HL-60 (cell line): ENCODE data around the gene SRRM3.

Experiments
- GABPA ChIP-seq: IDR thresholded peaks from 2 replicates; pipeline ENCODE4 v1.6.1; 2012; ENCODE audit warnings: low read depth
- POLR2AphosphoS5 ChIP-seq: IDR thresholded peaks from 2 replicates; pipeline ENCODE4 v1.6.1; 2012; ENCODE audit warnings: low read depth
- SPI1 ChIP-seq: IDR thresholded peaks from 2 replicates; pipeline ENCODE4 v1.6.1; 2012; ENCODE audit warnings: low read depth, mild to moderate bottlenecking, borderline replicate concordance
- TF ChIP-seq, protein P1 (sequence below): IDR thresholded peaks from 2 replicates; pipeline ENCODE4 v1.6.1; 2012; ENCODE audit warnings: low read depth; ENCODE audit not compliant: insufficient replicate concordance
- TF ChIP-seq, protein P2 (sequence below): IDR thresholded peaks from one replicate; pipeline ENCODE4 v1.5.1; 2011; ENCODE audit warnings: low read length, control low read depth, inconsistent platforms; ENCODE audit not compliant: insufficient read depth

DNA sequence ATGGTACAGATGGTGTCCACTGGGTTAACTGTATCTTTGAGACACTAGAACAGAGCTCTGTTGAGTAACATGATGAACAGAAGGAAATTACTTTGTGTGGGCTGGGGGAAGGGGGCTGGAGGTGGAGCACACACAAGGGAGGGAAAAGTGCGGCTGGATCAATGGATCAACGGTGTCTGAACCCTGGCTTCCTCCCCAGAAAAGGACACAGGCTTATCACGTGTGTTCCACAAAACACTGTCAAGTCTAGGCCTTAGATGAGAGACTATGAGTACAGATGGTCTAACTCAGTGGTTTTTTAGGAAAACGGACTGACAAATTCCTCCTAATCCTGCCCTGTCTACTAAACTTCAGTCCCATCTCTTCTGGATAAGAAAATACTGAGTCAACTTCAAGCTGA is 128.6 kb downstream of the SRRM3 start:
- TF ChIP-seq, protein P1, sequence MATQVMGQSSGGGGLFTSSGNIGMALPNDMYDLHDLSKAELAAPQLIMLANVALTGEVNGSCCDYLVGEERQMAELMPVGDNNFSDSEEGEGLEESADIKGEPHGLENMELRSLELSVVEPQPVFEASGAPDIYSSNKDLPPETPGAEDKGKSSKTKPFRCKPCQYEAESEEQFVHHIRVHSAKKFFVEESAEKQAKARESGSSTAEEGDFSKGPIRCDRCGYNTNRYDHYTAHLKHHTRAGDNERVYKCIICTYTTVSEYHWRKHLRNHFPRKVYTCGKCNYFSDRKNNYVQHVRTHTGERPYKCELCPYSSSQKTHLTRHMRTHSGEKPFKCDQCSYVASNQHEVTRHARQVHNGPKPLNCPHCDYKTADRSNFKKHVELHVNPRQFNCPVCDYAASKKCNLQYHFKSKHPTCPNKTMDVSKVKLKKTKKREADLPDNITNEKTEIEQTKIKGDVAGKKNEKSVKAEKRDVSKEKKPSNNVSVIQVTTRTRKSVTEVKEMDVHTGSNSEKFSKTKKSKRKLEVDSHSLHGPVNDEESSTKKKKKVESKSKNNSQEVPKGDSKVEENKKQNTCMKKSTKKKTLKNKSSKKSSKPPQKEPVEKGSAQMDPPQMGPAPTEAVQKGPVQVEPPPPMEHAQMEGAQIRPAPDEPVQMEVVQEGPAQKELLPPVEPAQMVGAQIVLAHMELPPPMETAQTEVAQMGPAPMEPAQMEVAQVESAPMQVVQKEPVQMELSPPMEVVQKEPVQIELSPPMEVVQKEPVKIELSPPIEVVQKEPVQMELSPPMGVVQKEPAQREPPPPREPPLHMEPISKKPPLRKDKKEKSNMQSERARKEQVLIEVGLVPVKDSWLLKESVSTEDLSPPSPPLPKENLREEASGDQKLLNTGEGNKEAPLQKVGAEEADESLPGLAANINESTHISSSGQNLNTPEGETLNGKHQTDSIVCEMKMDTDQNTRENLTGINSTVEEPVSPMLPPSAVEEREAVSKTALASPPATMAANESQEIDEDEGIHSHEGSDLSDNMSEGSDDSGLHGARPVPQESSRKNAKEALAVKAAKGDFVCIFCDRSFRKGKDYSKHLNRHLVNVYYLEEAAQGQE, result no peak
- TF ChIP-seq, protein P2, sequence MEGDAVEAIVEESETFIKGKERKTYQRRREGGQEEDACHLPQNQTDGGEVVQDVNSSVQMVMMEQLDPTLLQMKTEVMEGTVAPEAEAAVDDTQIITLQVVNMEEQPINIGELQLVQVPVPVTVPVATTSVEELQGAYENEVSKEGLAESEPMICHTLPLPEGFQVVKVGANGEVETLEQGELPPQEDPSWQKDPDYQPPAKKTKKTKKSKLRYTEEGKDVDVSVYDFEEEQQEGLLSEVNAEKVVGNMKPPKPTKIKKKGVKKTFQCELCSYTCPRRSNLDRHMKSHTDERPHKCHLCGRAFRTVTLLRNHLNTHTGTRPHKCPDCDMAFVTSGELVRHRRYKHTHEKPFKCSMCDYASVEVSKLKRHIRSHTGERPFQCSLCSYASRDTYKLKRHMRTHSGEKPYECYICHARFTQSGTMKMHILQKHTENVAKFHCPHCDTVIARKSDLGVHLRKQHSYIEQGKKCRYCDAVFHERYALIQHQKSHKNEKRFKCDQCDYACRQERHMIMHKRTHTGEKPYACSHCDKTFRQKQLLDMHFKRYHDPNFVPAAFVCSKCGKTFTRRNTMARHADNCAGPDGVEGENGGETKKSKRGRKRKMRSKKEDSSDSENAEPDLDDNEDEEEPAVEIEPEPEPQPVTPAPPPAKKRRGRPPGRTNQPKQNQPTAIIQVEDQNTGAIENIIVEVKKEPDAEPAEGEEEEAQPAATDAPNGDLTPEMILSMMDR, result no peak
- TF ChIP-seq POLR2AphosphoS5 (no peak), SPI1 (no peak), GABPA (no peak)
